ENCODE measurements around the gene CDK4. TPM values are rescaled to one million over a fixed set of nuclear protein-coding genes. Genes with fewer than 3 reads are reported as not detected.
A peak's percentile ranks its signal among the peaks of the same experiment; 100 is the strongest.

Gene CDK4
- total RNA-seq, 1 donor from 2014 or later, result 120 TPM

GRCh38 chr12:57741413-57741789 is 10.7 kb downstream of the CDK4 start:
- H3K27me3 Mint-ChIP-seq (ENCODE audit: unreplicated experiment), result peaks cover 25% of the 10 kb centered on the region
- H3K36me3 Mint-ChIP-seq (ENCODE audit: low read depth, unreplicated experiment), result peaks cover 16% of the 10 kb centered on the region
- H3K4me3 Mint-ChIP-seq (ENCODE audit: unreplicated experiment), result no peak overlapping the region
- H3K27ac Mint-ChIP-seq (ENCODE audit: unreplicated experiment), result peak overlapping the region; percentile 55
- no peaks in the 10 kb centered on the region for H3K9me3 Mint-ChIP-seq (ENCODE audit: unreplicated experiment)
- H3K4me1 Mint-ChIP-seq (ENCODE audit: unreplicated experiment), result peaks cover 45% of the 10 kb centered on the region
- no peak for TF ChIP-seq CTCF (IDR thresholded peaks at IDR 0.05; ENCODE audit: unreplicated experiment)
- DNase-seq (ENCODE audit: low spot score), result no peak

- peak overlapping the region; percentile 55 for H3K27ac Mint-ChIP-seq (ENCODE audit: unreplicated experiment)
- H3K9me3 Mint-ChIP-seq (ENCODE audit: unreplicated experiment), result no peaks in the 10 kb centered on the region
- H3K27me3 Mint-ChIP-seq (ENCODE audit: unreplicated experiment), result peaks cover 29% of the 10 kb centered on the region
- DNase-seq (ENCODE audit: low spot score), result peak; percentile 53
- H3K4me1 Mint-ChIP-seq (ENCODE audit: unreplicated experiment), result peaks cover 44% of the 10 kb centered on the region
- H3K4me3 Mint-ChIP-seq (ENCODE audit: unreplicated experiment), result peak overlapping the region; percentile 54
- peaks cover 13% of the 10 kb centered on the region for H3K36me3 Mint-ChIP-seq (ENCODE audit: low read depth, unreplicated experiment)
- no peak for TF ChIP-seq CTCF (IDR thresholded peaks at IDR 0.05; ENCODE audit: unreplicated experiment)
These were observed 11.3 kb downstream of the CDK4 start for GRCh38 chr12:57740656-57741412.

GRCh38 chr12:57739914-57740538 is 12.1 kb downstream of the CDK4 start:
- no peak overlapping the region for H3K4me3 Mint-ChIP-seq (ENCODE audit: unreplicated experiment)
- H3K27ac Mint-ChIP-seq (ENCODE audit: unreplicated experiment), result no peak overlapping the region
- peaks cover 16% of the 10 kb centered on the region for H3K36me3 Mint-ChIP-seq (ENCODE audit: low read depth, unreplicated experiment)
- no peak for TF ChIP-seq CTCF (IDR thresholded peaks at IDR 0.05; ENCODE audit: unreplicated experiment)
- H3K9me3 Mint-ChIP-seq (ENCODE audit: unreplicated experiment), result no peaks in the 10 kb centered on the region
- H3K27me3 Mint-ChIP-seq (ENCODE audit: unreplicated experiment), result peaks cover 36% of the 10 kb centered on the region
- DNase-seq (ENCODE audit: low spot score), result no peak
- peaks cover 37% of the 10 kb centered on the region for H3K4me1 Mint-ChIP-seq (ENCODE audit: unreplicated experiment)

- H3K27me3 Mint-ChIP-seq (ENCODE audit: unreplicated experiment), result peaks cover 40% of the 10 kb centered on the region
These were observed 12.7 kb downstream of the CDK4 start for GRCh38 chr12:57739387-57739786.

More at GRCh38 chr12:57739387-57739786, 12.7 kb downstream of the CDK4 start:
- TF ChIP-seq CTCF (IDR thresholded peaks at IDR 0.05; ENCODE audit: unreplicated experiment), result no peak
- no peaks in the 10 kb centered on the region for H3K9me3 Mint-ChIP-seq (ENCODE audit: unreplicated experiment)
- H3K27ac Mint-ChIP-seq (ENCODE audit: unreplicated experiment), result peak overlapping the region; percentile 59
- H3K36me3 Mint-ChIP-seq (ENCODE audit: low read depth, unreplicated experiment), result peaks cover 22% of the 10 kb centered on the region
- peak overlapping the region; percentile 75 for H3K4me3 Mint-ChIP-seq (ENCODE audit: unreplicated experiment)
- H3K4me1 Mint-ChIP-seq (ENCODE audit: unreplicated experiment), result peaks cover 40% of the 10 kb centered on the region
- no peak for DNase-seq (ENCODE audit: low spot score)

All from endothelial cell (in vitro differentiated cells).